ENCODE measurements around the gene ALOX15.
"Not testable (repeated sequence)": the region's sequence is repeated elsewhere in the genome, so short reads cannot be mapped to it uniquely, and the experiment has no call there.

Gene ALOX15

GRCh38 chr17:4652997-4653396 lies 11.5 kb upstream of the ALOX15 start:
- H3K4me1 ChIP-seq: no peaks in the 10 kb centered on the region
- no peaks in the 10 kb centered on the region for H3K36me3 ChIP-seq (ENCODE audit: control insufficient read depth, insufficient read depth, low read length)
- no peaks in the 10 kb centered on the region for H3K79me2 ChIP-seq
- no peak overlapping the region for H3K9ac ChIP-seq
- no peaks in the 10 kb centered on the region for H3K9me3 ChIP-seq (ENCODE audit: control insufficient read depth, low read length)
- no peak overlapping the region for H3K4me2 ChIP-seq (ENCODE audit: low read length)
- TF ChIP-seq CTCF (IDR thresholded peaks at IDR 0.05): no peak
- no peak overlapping the region for H2AFZ ChIP-seq
- no peaks in the 10 kb centered on the region for H3K27me3 ChIP-seq (ENCODE audit: control insufficient read depth, insufficient read depth, low read length)
- H3K4me3 ChIP-seq (ENCODE audit: low read depth, low read length): no peak overlapping the region
- no peak overlapping the region for H3K27ac ChIP-seq

- no peak overlapping the region for H2AFZ ChIP-seq
- H3K4me2 ChIP-seq (ENCODE audit: low read length): no peak overlapping the region
- no peak overlapping the region for H3K4me3 ChIP-seq (ENCODE audit: low read depth, low read length)
- H3K79me2 ChIP-seq: no peaks in the 10 kb centered on the region
- H3K27me3 ChIP-seq (ENCODE audit: control insufficient read depth, insufficient read depth, low read length): no peaks in the 10 kb centered on the region
- H3K36me3 ChIP-seq (ENCODE audit: control insufficient read depth, insufficient read depth, low read length): no peaks in the 10 kb centered on the region
- no peak for TF ChIP-seq CTCF (IDR thresholded peaks at IDR 0.05)
- no peaks in the 10 kb centered on the region for H3K9me3 ChIP-seq (ENCODE audit: control insufficient read depth, low read length)
- no peaks in the 10 kb centered on the region for H3K4me1 ChIP-seq
- no peak overlapping the region for H3K9ac ChIP-seq
- H3K27ac ChIP-seq: no peak overlapping the region
Observed at GRCh38 chr17:4648741-4649140, 7.3 kb upstream of the ALOX15 start.

- Histone ChIP-seq H3K4me2 (ENCODE audit: low read length) (no peak overlapping the region), H3K27ac (no peak overlapping the region), H3K27me3 (ENCODE audit: control insufficient read depth, insufficient read depth, low read length) (no peaks in the 10 kb centered on the region), H3K9me3 (ENCODE audit: control insufficient read depth, low read length) (no peaks in the 10 kb centered on the region), H3K4me1 (no peaks in the 10 kb centered on the region), H2AFZ (no peak overlapping the region), H3K36me3 (ENCODE audit: control insufficient read depth, insufficient read depth, low read length) (no peaks in the 10 kb centered on the region), H3K4me3 (ENCODE audit: low read depth, low read length) (no peak overlapping the region), H3K9ac (no peak overlapping the region), H3K79me2 (no peaks in the 10 kb centered on the region)
- no peak for TF ChIP-seq CTCF (IDR thresholded peaks at IDR 0.05)
Observed at GRCh38 chr17:4645642-4646041, 4.2 kb upstream of the ALOX15 start.

GRCh38 chr17:4643676-4644075 lies 2.2 kb upstream of the ALOX15 start:
- TF ChIP-seq CTCF (IDR thresholded peaks at IDR 0.05): no peak
- H3K27ac ChIP-seq: no peak overlapping the region
- H3K27me3 ChIP-seq (ENCODE audit: control insufficient read depth, insufficient read depth, low read length): no peaks in the 10 kb centered on the region

GRCh38 chr17:4642286-4642685 lies 808 bp upstream of the ALOX15 start:
- no peak for TF ChIP-seq CTCF (IDR thresholded peaks at IDR 0.05)
- Histone ChIP-seq H3K27ac (no peak overlapping the region), H3K27me3 (ENCODE audit: control insufficient read depth, insufficient read depth, low read length) (no peaks in the 10 kb centered on the region), H3K9ac (no peak overlapping the region), H3K4me3 (ENCODE audit: low read depth, low read length) (no peak overlapping the region), H3K79me2 (no peaks in the 10 kb centered on the region), H2AFZ (no peak overlapping the region), H3K36me3 (ENCODE audit: control insufficient read depth, insufficient read depth, low read length) (no peaks in the 10 kb centered on the region), H3K9me3 (ENCODE audit: control insufficient read depth, low read length) (no peaks in the 10 kb centered on the region), H3K4me1 (no peaks in the 10 kb centered on the region), H3K4me2 (ENCODE audit: low read length) (no peak overlapping the region)

More at GRCh38 chr17:4643676-4644075, 2.2 kb upstream of the ALOX15 start:
- Histone ChIP-seq H3K9me3 (ENCODE audit: control insufficient read depth, low read length) (no peaks in the 10 kb centered on the region), H3K4me3 (ENCODE audit: low read depth, low read length) (no peak overlapping the region), H2AFZ (no peak overlapping the region), H3K36me3 (ENCODE audit: control insufficient read depth, insufficient read depth, low read length) (no peaks in the 10 kb centered on the region), H3K4me2 (ENCODE audit: low read length) (no peak overlapping the region), H3K4me1 (no peaks in the 10 kb centered on the region), H3K79me2 (no peaks in the 10 kb centered on the region), H3K9ac (no peak overlapping the region)

GRCh38 chr17:4640569-4641188 lies 799 bp downstream of the ALOX15 start:
- H3K27me3 ChIP-seq (ENCODE audit: control insufficient read depth, insufficient read depth, low read length); H3K36me3 ChIP-seq (ENCODE audit: control insufficient read depth, insufficient read depth, low read length); H2AFZ ChIP-seq; H3K9me3 ChIP-seq (ENCODE audit: control insufficient read depth, low read length); H3K4me1 ChIP-seq; H3K9ac ChIP-seq; H3K27ac ChIP-seq; H3K4me3 ChIP-seq (ENCODE audit: low read depth, low read length); H3K79me2 ChIP-seq; H3K4me2 ChIP-seq (ENCODE audit: low read length): not testable (repeated sequence)

- not testable (repeated sequence) for H3K9ac ChIP-seq; H3K27ac ChIP-seq; H3K4me1 ChIP-seq; H3K9me3 ChIP-seq (ENCODE audit: control insufficient read depth, low read length); H3K4me2 ChIP-seq (ENCODE audit: low read length); H3K36me3 ChIP-seq (ENCODE audit: control insufficient read depth, insufficient read depth, low read length); H3K4me3 ChIP-seq (ENCODE audit: low read depth, low read length); H3K79me2 ChIP-seq; H3K27me3 ChIP-seq (ENCODE audit: control insufficient read depth, insufficient read depth, low read length)
- peak overlapping the region; percentile 5 for H2AFZ ChIP-seq
Observed at GRCh38 chr17:4639301-4640059, 2.0 kb downstream of the ALOX15 start.

All from parathyroid adenoma (tissue), 2 donors.